NCI-H2081 treated with DMSO at 0.1 percent for 48 hours (cell line): ENCODE results near the gene IGF1R.
A peak's percentile ranks its signal among the peaks of the same experiment; 100 is the strongest.

ENCODE experiments used
- DNase-seq: peaks from one replicate; lab custom pipeline; 2025; lab: John Stamatoyannopoulos, UW

IGF1R gene

GRCh38 chr15:98796685-98797357, 148.5 kb downstream of the IGF1R start:
- no peak for DNase-seq

- no peak for DNase-seq
Observed at GRCh38 chr15:98798375-98798893, 150.1 kb downstream of the IGF1R start.

- no peak for DNase-seq
Observed at GRCh38 chr15:98799461-98800390, 151.4 kb downstream of the IGF1R start.

GRCh38 chr15:98800437-98801233, 152.3 kb downstream of the IGF1R start:
- peak; percentile 44 for DNase-seq

- peak; percentile 59 for DNase-seq
Observed at GRCh38 chr15:98801234-98801561, 152.9 kb downstream of the IGF1R start.

- no peak for DNase-seq
Observed at GRCh38 chr15:98802187-98802586, 153.8 kb downstream of the IGF1R start.

- DNase-seq = no peak
Observed at GRCh38 chr15:98803228-98804056, 155.1 kb downstream of the IGF1R start.

- DNase-seq = no peak
Observed at GRCh38 chr15:98804057-98804380, 155.7 kb downstream of the IGF1R start.

- no peak for DNase-seq
Observed at GRCh38 chr15:98805434-98806274, 157.3 kb downstream of the IGF1R start.

- DNase-seq = no peak
Observed at GRCh38 chr15:98806275-98806895, 158.0 kb downstream of the IGF1R start.

- no peak for DNase-seq
Observed at GRCh38 chr15:98807262-98807661, 158.9 kb downstream of the IGF1R start.

- DNase-seq = no peak
Observed at GRCh38 chr15:98809273-98809672, 160.9 kb downstream of the IGF1R start.

- no peak for DNase-seq
Observed at GRCh38 chr15:98812716-98813446, 164.5 kb downstream of the IGF1R start.

- DNase-seq = no peak
Observed at GRCh38 chr15:98813951-98814350, 165.6 kb downstream of the IGF1R start.

- no peak for DNase-seq
Observed at GRCh38 chr15:98815207-98815606, 166.9 kb downstream of the IGF1R start.

GRCh38 chr15:98817745-98818144, 169.4 kb downstream of the IGF1R start:
- DNase-seq = no peak

GRCh38 chr15:98823012-98823458, 174.7 kb downstream of the IGF1R start:
- no peak for DNase-seq

- DNase-seq = no peak
Observed at GRCh38 chr15:98823616-98824015, 175.3 kb downstream of the IGF1R start.

GRCh38 chr15:98824595-98824994, 176.3 kb downstream of the IGF1R start:
- no peak for DNase-seq
